MM.1S (cell line): ENCODE data around the gene SLC13A5.

Experiments
- CTCF ChIP-seq: fragments of 300-600 bp; sonication (generic); IDR thresholded peaks from 2 replicates; pipeline ENCODE4 v1.5.1; 2016; ENCODE audit warnings: antibody characterized with exemption, low read length, mixed read lengths
- EZH2phosphoT487 ChIP-seq: fragments of 300-600 bp; sonication (generic); IDR thresholded peaks from 2 replicates; pipeline ENCODE4 v1.6.1; 2018; ENCODE audit warnings: antibody characterized with exemption, low read length

- TF ChIP-seq CTCF (no peak), EZH2phosphoT487 (no peak)
Measured at GRCh38 chr17:6670999-6671398, 42.2 kb downstream of the SLC13A5 start.
